ENCODE data around the gene RUNX2.
"Not testable (repeated sequence)": the region's sequence is repeated elsewhere in the genome, so short reads cannot be mapped to it uniquely, and the experiment has no call there.

The RUNX2 gene

GRCh38 chr6:45531999-45532595, 204.0 kb downstream of the RUNX2 start:
- no peak for DNase-seq

GRCh38 chr6:45532721-45533210, 204.6 kb downstream of the RUNX2 start:
- no peak for DNase-seq

GRCh38 chr6:45533386-45533785, 205.3 kb downstream of the RUNX2 start:
- DNase-seq, result no peak

GRCh38 chr6:45535933-45536332, 207.8 kb downstream of the RUNX2 start:
- no peak for DNase-seq

GRCh38 chr6:45537539-45537938, 209.4 kb downstream of the RUNX2 start:
- no peak for DNase-seq

- no peak for DNase-seq
Measured at GRCh38 chr6:45538641-45539547, 210.8 kb downstream of the RUNX2 start.

- no peak for DNase-seq
Measured at GRCh38 chr6:45540375-45540920, 212.3 kb downstream of the RUNX2 start.

- DNase-seq, result no peak
Measured at GRCh38 chr6:45541934-45542333, 213.8 kb downstream of the RUNX2 start.

- no peak for DNase-seq
Measured at GRCh38 chr6:45543298-45544235, 215.4 kb downstream of the RUNX2 start.

GRCh38 chr6:45545416-45545815, 217.3 kb downstream of the RUNX2 start:
- no peak for DNase-seq

GRCh38 chr6:45548657-45549515, 220.8 kb downstream of the RUNX2 start:
- no peak for DNase-seq

- no peak for DNase-seq
Measured at GRCh38 chr6:45552536-45552935, 224.4 kb downstream of the RUNX2 start.

- DNase-seq, result no peak
Measured at GRCh38 chr6:45553730-45554344, 225.7 kb downstream of the RUNX2 start.

- DNase-seq, result no peak
Measured at GRCh38 chr6:45554591-45554990, 226.5 kb downstream of the RUNX2 start.

GRCh38 chr6:45555981-45556771, 228.0 kb downstream of the RUNX2 start:
- DNase-seq, result no peak

- no peak for DNase-seq
Measured at GRCh38 chr6:45556828-45557227, 228.7 kb downstream of the RUNX2 start.

- no peak for DNase-seq
Measured at GRCh38 chr6:45557454-45557853, 229.3 kb downstream of the RUNX2 start.

GRCh38 chr6:45558858-45559257, 230.7 kb downstream of the RUNX2 start:
- DNase-seq, result no peak

- DNase-seq, result not testable (repeated sequence)
Measured at GRCh38 chr6:45560321-45560820, 232.2 kb downstream of the RUNX2 start.

- DNase-seq, result no peak
Measured at GRCh38 chr6:45562171-45562570, 234.0 kb downstream of the RUNX2 start.

All from NCI-H1436 treated with DMSO at 0.1 percent for 48 hours (cell line).